ENCODE measurements around the gene PGAM2. TPM values are rescaled to one million over a fixed set of nuclear protein-coding genes. Genes with fewer than 3 reads are reported as not detected.
"Not testable (repeated sequence)": the region's sequence is repeated elsewhere in the genome, so short reads cannot be mapped to it uniquely, and the experiment has no call there.

PGAM2 gene
- total and polyA plus RNA-seq, 2 of the 13 experiments (the other 11 are each of a cell fraction or from before 2014, with no cell fraction given) = 0.22 TPM; not detected in 1

- TF ChIP-seq, protein P1, sequence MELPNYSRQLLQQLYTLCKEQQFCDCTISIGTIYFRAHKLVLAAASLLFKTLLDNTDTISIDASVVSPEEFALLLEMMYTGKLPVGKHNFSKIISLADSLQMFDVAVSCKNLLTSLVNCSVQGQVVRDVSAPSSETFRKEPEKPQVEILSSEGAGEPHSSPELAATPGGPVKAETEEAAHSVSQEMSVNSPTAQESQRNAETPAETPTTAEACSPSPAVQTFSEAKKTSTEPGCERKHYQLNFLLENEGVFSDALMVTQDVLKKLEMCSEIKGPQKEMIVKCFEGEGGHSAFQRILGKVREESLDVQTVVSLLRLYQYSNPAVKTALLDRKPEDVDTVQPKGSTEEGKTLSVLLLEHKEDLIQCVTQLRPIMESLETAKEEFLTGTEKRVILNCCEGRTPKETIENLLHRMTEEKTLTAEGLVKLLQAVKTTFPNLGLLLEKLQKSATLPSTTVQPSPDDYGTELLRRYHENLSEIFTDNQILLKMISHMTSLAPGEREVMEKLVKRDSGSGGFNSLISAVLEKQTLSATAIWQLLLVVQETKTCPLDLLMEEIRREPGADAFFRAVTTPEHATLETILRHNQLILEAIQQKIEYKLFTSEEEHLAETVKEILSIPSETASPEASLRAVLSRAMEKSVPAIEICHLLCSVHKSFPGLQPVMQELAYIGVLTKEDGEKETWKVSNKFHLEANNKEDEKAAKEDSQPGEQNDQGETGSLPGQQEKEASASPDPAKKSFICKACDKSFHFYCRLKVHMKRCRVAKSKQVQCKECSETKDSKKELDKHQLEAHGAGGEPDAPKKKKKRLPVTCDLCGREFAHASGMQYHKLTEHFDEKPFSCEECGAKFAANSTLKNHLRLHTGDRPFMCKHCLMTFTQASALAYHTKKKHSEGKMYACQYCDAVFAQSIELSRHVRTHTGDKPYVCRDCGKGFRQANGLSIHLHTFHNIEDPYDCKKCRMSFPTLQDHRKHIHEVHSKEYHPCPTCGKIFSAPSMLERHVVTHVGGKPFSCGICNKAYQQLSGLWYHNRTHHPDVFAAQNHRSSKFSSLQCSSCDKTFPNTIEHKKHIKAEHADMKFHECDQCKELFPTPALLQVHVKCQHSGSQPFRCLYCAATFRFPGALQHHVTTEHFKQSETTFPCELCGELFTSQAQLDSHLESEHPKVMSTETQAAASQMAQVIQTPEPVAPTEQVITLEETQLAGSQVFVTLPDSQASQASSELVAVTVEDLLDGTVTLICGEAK (IDR thresholded peaks at IDR 0.05) = not testable (repeated sequence)
- TF ChIP-seq, protein P1 (CRISPR knock-in tag; IDR thresholded peaks at IDR 0.05) = peak; percentile 77
- TF ChIP-seq ZNF232 (CRISPR knock-in tag; IDR thresholded peaks at IDR 0.05; ENCODE audit: borderline replicate concordance) (peak; percentile 57; the same call in 1 of the 2 replicates), CREB1 (IDR thresholded peaks at IDR 0.05) (0 out of 2 replicates have a peak, but pooled peaks have one; percentile 33), CREB1 (CRISPR knock-in tag; IDR thresholded peaks at IDR 0.05) (peak; percentile 43; the same call in 1 of the 2 replicates), ZNF556 (CRISPR knock-in tag; IDR thresholded peaks at IDR 0.05; ENCODE audit: borderline replicate concordance) (peak; percentile 87; the same call in 1 of the 2 replicates)
- TF ChIP-seq, protein P2, sequence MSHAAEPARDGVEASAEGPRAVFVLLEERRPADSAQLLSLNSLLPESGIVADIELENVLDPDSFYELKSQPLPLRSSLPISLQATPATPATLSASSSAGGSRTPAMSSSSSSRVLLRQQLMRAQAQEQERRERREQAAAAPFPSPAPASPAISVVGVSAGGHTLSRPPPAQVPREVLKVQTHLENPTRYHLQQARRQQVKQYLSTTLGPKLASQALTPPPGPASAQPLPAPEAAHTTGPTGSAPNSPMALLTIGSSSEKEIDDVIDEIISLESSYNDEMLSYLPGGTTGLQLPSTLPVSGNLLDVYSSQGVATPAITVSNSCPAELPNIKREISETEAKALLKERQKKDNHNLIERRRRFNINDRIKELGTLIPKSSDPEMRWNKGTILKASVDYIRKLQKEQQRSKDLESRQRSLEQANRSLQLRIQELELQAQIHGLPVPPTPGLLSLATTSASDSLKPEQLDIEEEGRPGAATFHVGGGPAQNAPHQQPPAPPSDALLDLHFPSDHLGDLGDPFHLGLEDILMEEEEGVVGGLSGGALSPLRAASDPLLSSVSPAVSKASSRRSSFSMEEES (CRISPR knock-in tag; IDR thresholded peaks at IDR 0.05) = 0 out of 2 replicates have a peak, but pooled peaks have one; percentile 43
- TF ChIP-seq, protein P3, sequence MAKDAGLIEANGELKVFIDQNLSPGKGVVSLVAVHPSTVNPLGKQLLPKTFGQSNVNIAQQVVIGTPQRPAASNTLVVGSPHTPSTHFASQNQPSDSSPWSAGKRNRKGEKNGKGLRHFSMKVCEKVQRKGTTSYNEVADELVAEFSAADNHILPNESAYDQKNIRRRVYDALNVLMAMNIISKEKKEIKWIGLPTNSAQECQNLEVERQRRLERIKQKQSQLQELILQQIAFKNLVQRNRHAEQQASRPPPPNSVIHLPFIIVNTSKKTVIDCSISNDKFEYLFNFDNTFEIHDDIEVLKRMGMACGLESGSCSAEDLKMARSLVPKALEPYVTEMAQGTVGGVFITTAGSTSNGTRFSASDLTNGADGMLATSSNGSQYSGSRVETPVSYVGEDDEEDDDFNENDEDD (CRISPR knock-in tag; IDR thresholded peaks at IDR 0.05; ENCODE audit: borderline replicate concordance) = peak; percentile 66
- TF ChIP-seq, protein P4, sequence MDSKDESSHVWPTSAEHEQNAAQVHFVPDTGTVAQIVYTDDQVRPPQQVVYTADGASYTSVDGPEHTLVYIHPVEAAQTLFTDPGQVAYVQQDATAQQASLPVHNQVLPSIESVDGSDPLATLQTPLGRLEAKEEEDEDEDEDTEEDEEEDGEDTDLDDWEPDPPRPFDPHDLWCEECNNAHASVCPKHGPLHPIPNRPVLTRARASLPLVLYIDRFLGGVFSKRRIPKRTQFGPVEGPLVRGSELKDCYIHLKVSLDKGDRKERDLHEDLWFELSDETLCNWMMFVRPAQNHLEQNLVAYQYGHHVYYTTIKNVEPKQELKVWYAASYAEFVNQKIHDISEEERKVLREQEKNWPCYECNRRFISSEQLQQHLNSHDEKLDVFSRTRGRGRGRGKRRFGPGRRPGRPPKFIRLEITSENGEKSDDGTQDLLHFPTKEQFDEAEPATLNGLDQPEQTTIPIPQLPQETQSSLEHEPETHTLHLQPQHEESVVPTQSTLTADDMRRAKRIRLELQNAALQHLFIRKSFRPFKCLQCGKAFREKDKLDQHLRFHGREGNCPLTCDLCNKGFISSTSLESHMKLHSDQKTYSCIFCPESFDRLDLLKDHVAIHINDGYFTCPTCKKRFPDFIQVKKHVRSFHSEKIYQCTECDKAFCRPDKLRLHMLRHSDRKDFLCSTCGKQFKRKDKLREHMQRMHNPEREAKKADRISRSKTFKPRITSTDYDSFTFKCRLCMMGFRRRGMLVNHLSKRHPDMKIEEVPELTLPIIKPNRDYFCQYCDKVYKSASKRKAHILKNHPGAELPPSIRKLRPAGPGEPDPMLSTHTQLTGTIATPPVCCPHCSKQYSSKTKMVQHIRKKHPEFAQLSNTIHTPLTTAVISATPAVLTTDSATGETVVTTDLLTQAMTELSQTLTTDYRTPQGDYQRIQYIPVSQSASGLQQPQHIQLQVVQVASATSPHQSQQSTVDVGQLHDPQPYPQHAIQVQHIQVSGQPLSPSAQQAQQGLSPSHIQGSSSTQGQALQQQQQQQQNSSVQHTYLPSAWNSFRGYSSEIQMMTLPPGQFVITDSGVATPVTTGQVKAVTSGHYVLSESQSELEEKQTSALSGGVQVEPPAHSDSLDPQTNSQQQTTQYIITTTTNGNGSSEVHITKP (CRISPR knock-in tag; IDR thresholded peaks at IDR 0.05; ENCODE audit: low read depth) = peak; percentile 56; the same call in 1 of the 2 replicates
- TF ChIP-seq, protein P5, sequence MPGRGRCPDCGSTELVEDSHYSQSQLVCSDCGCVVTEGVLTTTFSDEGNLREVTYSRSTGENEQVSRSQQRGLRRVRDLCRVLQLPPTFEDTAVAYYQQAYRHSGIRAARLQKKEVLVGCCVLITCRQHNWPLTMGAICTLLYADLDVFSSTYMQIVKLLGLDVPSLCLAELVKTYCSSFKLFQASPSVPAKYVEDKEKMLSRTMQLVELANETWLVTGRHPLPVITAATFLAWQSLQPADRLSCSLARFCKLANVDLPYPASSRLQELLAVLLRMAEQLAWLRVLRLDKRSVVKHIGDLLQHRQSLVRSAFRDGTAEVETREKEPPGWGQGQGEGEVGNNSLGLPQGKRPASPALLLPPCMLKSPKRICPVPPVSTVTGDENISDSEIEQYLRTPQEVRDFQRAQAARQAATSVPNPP (CRISPR knock-in tag; IDR thresholded peaks at IDR 0.05) = peak; percentile 63; the same call in 1 of the 2 replicates
These were observed 46.2 kb downstream of the PGAM2 start (continued) for GRCh38 chr7:44018857-44019807.

All from HepG2 (cell line).